Osteoblast (primary cell): Measurements from ENCODE around the gene FPR2. TPM values are rescaled to one million over a fixed set of nuclear protein-coding genes. Genes with fewer than 3 reads are reported as not detected.
"Not testable (repeated sequence)": the region's sequence is repeated elsewhere in the genome, so short reads cannot be mapped to it uniquely, and the experiment has no call there.

Experiments used
- DNase-seq: peaks from one replicate; pipeline ENCODE4 v3.0.0; 2011; ENCODE audit warnings: low spot score, mixed read lengths; ENCODE audit not compliant: insufficient read length; ENCODE audit errors: missing footprints
- H2AFZ ChIP-seq: 2 replicates; pipeline ENCODE4 v1.6.0; 2011; ENCODE audit warnings: mild to moderate bottlenecking, low read length
- H3K27ac ChIP-seq: 2 replicates; pipeline ENCODE4 v1.5.1; 2011; ENCODE audit warnings: mild to moderate bottlenecking, low read depth, low read length, moderate library complexity
- H3K27me3 ChIP-seq: 2 replicates; pipeline ENCODE4 v1.6.0; 2012; ENCODE audit warnings: mild to moderate bottlenecking, control low read depth, inconsistent platforms, low read length, moderate library complexity; ENCODE audit not compliant: insufficient read depth
- H3K36me3 ChIP-seq: 2 replicates; pipeline ENCODE4 v1.5.1; 2011; ENCODE audit warnings: mild to moderate bottlenecking, low read length, control low read depth, moderate library complexity; ENCODE audit not compliant: insufficient read depth
- H3K4me1 ChIP-seq: 2 replicates; pipeline ENCODE4 v1.5.1; 2011; ENCODE audit warnings: mild to moderate bottlenecking, low read length, control low read depth, moderate library complexity; ENCODE audit not compliant: insufficient read depth
- H3K4me2 ChIP-seq: 2 replicates; pipeline ENCODE4 v1.6.0; 2011; ENCODE audit warnings: mild to moderate bottlenecking, low read length; ENCODE audit not compliant: insufficient read depth
- H3K4me3 ChIP-seq: fragments of 200-600 bp; sonication (generic); 3 replicates; pipeline ENCODE4 v1.5.1; 2012; ENCODE audit warnings: mild to moderate bottlenecking, low read length, inconsistent platforms; ENCODE audit not compliant: insufficient read depth
- H3K79me2 ChIP-seq: 2 replicates; pipeline ENCODE4 v1.6.0; 2012; ENCODE audit warnings: mild to moderate bottlenecking, low read length, control low read depth, inconsistent platforms; ENCODE audit not compliant: insufficient read depth
- H3K9me3 ChIP-seq: 2 replicates; pipeline ENCODE4 v1.5.1; 2011; ENCODE audit warnings: low read depth, low read length, control low read depth
- H4K20me1 ChIP-seq: 2 replicates; pipeline ENCODE4 v1.6.0; 2012; ENCODE audit warnings: mild to moderate bottlenecking, low read length, control low read depth; ENCODE audit not compliant: insufficient read depth
- CTCF ChIP-seq: IDR thresholded peaks from 2 replicates; pipeline ENCODE4 v1.5.1; 2011; ENCODE audit warnings: mild to moderate bottlenecking, low read depth, low read length, moderate library complexity; ENCODE audit errors: extremely low read depth
- total RNA-seq: library from RNA; depleted of rRNA; stranded (reverse); fragments of >200 nt; gene quantifications from 2 replicates; pipeline ENCODE4 v1.2.3, GENCODE V29; 2012

Gene FPR2
- total RNA-seq, 1 donor = 0.36 TPM

- Histone ChIP-seq H2AFZ (no peak overlapping the region), H3K9me3 (no peaks in the 10 kb centered on the region), H3K4me1 (peaks cover 18% of the 10 kb centered on the region), H3K4me2 (no peak overlapping the region), H3K36me3 (no peaks in the 10 kb centered on the region), H3K4me3 (no peak overlapping the region), H4K20me1 (no peaks in the 10 kb centered on the region), H3K27me3 (no peaks in the 10 kb centered on the region), H3K79me2 (no peaks in the 10 kb centered on the region), H3K27ac (peak overlapping the region; percentile 82)
- no peak for DNase-seq
- no peak for TF ChIP-seq CTCF
Observed at GRCh38 chr19:51800473-51801244, 39.7 kb downstream of the FPR2 start.

GRCh38 chr19:51802775-51803174 is 41.8 kb downstream of the FPR2 start:
- H3K4me1 ChIP-seq = peaks cover 22% of the 10 kb centered on the region
- H3K9me3 ChIP-seq = no peaks in the 10 kb centered on the region
- no peaks in the 10 kb centered on the region for H4K20me1 ChIP-seq
- TF ChIP-seq CTCF = no peak
- H3K4me3 ChIP-seq = no peak overlapping the region
- H2AFZ ChIP-seq = no peak overlapping the region
- no peak overlapping the region for H3K4me2 ChIP-seq
- H3K79me2 ChIP-seq = no peaks in the 10 kb centered on the region
- H3K27me3 ChIP-seq = no peaks in the 10 kb centered on the region
- no peak for DNase-seq
- H3K36me3 ChIP-seq = no peaks in the 10 kb centered on the region
- no peak overlapping the region for H3K27ac ChIP-seq

GRCh38 chr19:51803519-51803918 is 42.5 kb downstream of the FPR2 start:
- Histone ChIP-seq H3K27ac (no peak overlapping the region), H2AFZ (no peak overlapping the region), H3K9me3 (no peaks in the 10 kb centered on the region), H3K79me2 (no peaks in the 10 kb centered on the region), H4K20me1 (no peaks in the 10 kb centered on the region), H3K36me3 (no peaks in the 10 kb centered on the region), H3K4me3 (no peak overlapping the region), H3K4me2 (no peak overlapping the region), H3K4me1 (peaks cover 25% of the 10 kb centered on the region), H3K27me3 (no peaks in the 10 kb centered on the region)
- no peak for DNase-seq
- TF ChIP-seq CTCF = no peak

GRCh38 chr19:51803967-51804366 is 43.0 kb downstream of the FPR2 start:
- no peak overlapping the region for H3K4me2 ChIP-seq
- no peak overlapping the region for H2AFZ ChIP-seq
- no peak overlapping the region for H3K4me3 ChIP-seq
- H3K4me1 ChIP-seq = peaks cover 23% of the 10 kb centered on the region
- no peaks in the 10 kb centered on the region for H4K20me1 ChIP-seq
- no peak for DNase-seq
- no peak overlapping the region for H3K27ac ChIP-seq
- H3K9me3 ChIP-seq = no peaks in the 10 kb centered on the region
- no peaks in the 10 kb centered on the region for H3K36me3 ChIP-seq
- no peaks in the 10 kb centered on the region for H3K27me3 ChIP-seq
- no peak for TF ChIP-seq CTCF
- H3K79me2 ChIP-seq = no peaks in the 10 kb centered on the region

- not testable (repeated sequence) for DNase-seq, H4K20me1 ChIP-seq, H3K36me3 ChIP-seq, H3K9me3 ChIP-seq, H3K4me2 ChIP-seq, H3K27ac ChIP-seq, H2AFZ ChIP-seq, H3K4me3 ChIP-seq, H3K79me2 ChIP-seq, H3K27me3 ChIP-seq
- H3K4me1 ChIP-seq = peaks cover 17% of the 10 kb centered on the region
Observed at GRCh38 chr19:51804789-51805188, 43.8 kb downstream of the FPR2 start.

- not testable (repeated sequence) for H2AFZ ChIP-seq, H3K36me3 ChIP-seq, H3K27me3 ChIP-seq, H3K4me3 ChIP-seq, H3K27ac ChIP-seq, H3K4me2 ChIP-seq, H3K9me3 ChIP-seq, H4K20me1 ChIP-seq, DNase-seq, H3K79me2 ChIP-seq
- peaks cover 11% of the 10 kb centered on the region for H3K4me1 ChIP-seq
Observed at GRCh38 chr19:51805396-51805795, 44.4 kb downstream of the FPR2 start.
